Left hindlimb (tissue), 1 donor: ENCODE measurements around the gene ATPAF2.
"Not testable (repeated sequence)": the region's sequence is repeated elsewhere in the genome, so short reads cannot be mapped to it uniquely, and the experiment has no call there.

Experiments used
- DNase-seq: peaks from one replicate; pipeline ENCODE4 v3.0.0-alpha.2; 2018

ATPAF2 gene

DNA sequence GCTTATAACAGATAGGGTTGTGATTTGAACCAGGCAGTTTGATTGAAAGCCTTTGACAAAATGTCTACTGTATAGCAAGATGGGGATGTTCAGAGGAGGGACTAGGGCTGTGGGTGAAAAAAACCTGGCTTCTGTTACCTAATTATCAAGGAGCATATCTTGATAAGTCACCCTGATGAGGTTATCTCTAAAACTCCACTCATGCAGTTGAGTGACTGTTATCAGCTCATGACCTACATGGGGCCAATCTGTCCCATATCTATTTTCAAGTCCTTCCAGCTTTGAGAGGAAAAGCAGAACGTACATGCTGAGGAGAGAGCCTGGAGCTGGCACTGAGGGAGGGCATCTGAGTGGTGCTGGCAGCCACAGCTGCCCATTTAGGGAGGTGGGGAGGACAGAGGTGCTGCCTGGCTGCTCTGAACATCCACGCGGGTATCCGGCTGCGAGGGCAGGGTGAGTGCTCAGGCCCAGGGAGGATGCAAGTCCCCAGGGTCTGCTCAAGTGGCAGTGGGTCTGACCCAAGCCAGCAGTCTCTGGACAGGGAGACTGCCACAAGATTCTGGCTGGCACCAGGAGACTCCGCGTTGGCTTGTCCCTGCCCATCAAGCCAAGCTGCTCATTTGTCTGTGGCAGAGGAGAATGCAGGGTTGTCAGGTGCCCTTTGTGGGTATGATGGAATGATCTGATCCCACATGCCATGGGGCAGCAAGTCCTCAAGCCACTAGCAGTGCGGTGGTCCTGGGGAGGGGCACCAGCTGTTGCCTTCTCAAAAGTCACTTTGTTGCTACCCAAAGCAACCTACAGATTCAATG lies 29.2 kb downstream of the ATPAF2 start:
- no peak for DNase-seq

- DNase-seq, result no peak
These were observed 30.3 kb downstream of the ATPAF2 start for GRCh38 chr17:18008496-18009268.

- no peak for DNase-seq
These were observed 32.3 kb downstream of the ATPAF2 start for GRCh38 chr17:18006495-18007239.

GRCh38 chr17:18005496-18005895 lies 33.5 kb downstream of the ATPAF2 start:
- no peak for DNase-seq

GRCh38 chr17:18004884-18005305 lies 34.1 kb downstream of the ATPAF2 start:
- no peak for DNase-seq

- no peak for DNase-seq
These were observed 34.6 kb downstream of the ATPAF2 start for GRCh38 chr17:18004345-18004744.

DNA sequence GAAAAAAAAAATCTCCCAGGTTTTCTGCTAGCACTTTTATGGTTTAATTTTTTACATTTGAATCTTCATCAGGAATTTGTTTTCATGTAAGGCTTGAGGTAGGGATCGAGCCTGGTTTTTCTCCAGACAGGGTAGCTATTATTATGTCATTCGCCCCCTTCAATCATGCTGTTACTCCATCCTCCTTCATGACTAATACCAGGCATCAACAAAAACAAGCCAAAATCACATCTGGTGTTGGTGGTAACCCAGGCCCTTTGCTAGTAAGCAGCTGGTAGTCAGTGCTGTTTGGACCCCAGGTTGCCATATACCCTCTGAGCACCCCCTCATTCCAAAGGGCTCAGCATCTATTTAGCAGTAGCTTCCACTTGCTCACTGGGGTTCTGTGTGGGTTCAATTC lies 36.8 kb downstream of the ATPAF2 start:
- DNase-seq, result no peak

- DNase-seq, result no peak
These were observed 38.9 kb downstream of the ATPAF2 start for GRCh38 chr17:18000030-18000408.

DNA sequence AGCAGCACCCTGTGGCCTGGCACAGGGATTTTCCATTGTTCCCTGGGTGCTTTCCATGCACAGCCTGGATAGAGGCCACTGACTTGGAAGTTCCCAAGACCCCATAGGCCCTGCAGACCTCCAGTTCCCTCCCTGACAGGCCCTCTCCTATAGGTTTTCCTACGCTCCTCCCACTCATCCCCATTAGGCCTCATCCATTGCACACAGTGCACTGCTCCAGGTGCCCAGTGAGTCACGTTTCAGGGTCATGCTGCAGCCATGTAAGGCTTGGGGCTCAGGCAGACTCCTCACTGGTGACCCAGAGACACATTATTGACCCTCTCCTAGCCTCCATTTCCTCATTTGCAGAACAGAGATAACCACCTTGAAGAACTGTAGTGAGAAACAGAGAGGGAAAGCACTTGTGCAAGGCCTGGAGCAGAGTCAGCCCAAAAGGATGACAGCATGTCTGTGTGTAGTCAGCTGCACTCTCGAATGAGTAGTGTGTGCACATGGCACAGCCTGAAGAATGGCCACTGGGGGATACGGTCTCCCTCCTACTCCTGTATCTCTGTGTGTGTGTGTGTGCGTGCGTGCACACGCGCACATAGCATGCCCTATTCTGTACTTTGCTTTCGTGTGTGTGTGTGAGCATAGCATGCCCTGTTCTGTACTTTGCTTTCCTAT lies 39.5 kb downstream of the ATPAF2 start:
- DNase-seq, result no peak

DNA sequence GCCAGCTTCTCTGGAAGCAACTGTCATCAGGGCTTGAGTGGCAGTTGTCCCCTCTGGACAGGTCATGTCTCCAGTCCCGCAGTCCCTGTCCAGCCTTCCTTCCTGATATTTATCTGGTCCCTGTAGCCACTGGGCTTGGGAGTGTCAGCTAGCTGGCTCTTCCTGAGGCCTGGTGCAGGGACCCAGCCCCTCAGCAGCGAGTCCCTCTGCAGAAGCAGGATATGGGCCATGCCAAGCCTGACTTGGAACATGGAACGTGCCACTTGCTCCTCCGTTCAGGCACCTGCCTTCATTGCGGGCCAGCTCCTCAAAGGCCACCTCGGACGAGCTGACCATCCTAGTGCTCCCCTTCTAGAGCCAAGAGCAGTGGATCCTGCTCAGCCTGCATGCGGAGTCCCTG lies 40.0 kb downstream of the ATPAF2 start:
- no peak for DNase-seq

- not testable (repeated sequence) for DNase-seq
These were observed 43.1 kb downstream of the ATPAF2 start for GRCh38 chr17:17995887-17996286.

- DNase-seq, result no peak
These were observed 44.5 kb downstream of the ATPAF2 start for GRCh38 chr17:17994271-17995069.

GRCh38 chr17:17993852-17994251 lies 45.1 kb downstream of the ATPAF2 start:
- DNase-seq, result no peak

DNA sequence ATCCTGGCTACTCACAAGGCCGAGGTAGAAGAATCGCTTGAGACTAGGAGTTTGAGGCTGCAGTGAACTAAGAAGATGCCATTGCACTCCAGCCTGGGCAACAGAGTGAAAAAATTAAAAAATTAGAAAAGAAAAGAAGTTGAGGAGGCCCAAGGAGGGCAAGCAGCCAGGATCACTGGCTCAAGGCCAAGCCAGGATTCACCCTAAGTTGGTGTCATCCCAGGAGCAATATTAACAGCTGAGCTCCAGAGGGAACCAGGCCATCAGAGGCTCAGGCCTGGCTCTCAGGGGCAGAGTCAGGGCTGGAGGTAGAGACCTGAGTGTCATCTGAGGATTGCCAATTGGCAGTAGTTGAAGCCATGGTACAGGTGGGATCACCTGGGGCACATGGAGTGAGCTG lies 45.6 kb downstream of the ATPAF2 start:
- DNase-seq, result no peak

DNA sequence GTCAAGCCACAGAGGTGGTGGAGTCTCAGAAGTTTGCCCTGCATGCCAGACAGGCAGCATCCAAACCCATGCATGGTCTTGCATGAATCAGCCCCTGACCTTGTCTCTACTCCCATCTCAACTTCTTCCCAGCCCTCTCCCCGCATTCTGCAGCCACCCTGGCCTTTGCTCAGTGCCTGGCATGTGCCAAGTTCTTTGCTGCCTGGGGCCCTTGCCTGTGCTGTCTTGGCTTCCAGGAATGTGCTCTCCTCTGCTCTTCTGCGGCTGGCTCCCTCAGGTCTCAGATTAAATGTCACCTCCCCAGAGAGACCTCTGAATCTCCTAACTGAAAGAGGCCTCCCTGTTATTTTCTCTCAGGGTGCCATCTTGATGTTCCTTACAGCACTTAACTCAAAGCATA lies 48.7 kb downstream of the ATPAF2 start:
- no peak for DNase-seq

- DNase-seq, result no peak
These were observed 49.4 kb downstream of the ATPAF2 start for GRCh38 chr17:17989618-17990017.

DNA sequence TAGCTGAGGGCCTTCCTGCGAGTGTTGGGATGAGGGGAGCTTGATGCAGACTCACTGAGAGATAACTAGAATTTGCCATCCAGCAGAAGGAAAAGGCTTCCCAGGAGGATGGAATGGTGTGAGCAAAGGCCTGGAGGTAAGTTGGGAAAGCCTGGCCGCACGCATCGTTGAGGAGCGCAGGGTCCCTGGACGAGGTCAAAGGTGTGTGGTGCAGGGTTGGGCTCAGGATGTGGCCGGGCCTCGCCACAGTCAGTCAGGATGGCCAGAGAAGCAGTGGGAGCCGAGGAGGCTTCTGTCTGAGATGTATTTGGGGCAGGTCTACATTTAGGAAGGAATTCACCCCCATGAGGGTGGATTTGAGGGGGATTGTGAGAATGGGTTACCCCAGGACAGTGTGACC lies 49.9 kb downstream of the ATPAF2 start:
- DNase-seq, result no peak

- DNase-seq, result no peak
These were observed 50.5 kb downstream of the ATPAF2 start for GRCh38 chr17:17988427-17988945.

DNA sequence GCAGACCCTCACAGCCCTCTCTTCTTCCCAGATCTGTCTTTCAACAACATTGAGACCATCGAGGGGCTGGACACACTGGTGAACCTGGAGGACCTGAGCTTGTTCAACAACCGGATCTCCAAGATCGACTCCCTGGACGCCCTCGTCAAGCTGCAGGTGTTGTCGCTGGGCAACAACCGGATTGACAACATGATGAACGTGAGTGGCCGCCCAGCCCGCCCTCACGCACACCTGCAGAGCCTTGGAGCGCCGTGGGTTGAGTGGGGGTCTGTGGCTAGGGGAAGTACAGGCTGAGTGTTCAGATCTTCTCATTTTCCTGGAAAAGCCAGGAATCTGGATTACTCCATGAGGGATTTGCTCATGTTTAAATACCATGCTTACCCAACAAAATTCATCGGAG lies 51.1 kb downstream of the ATPAF2 start:
- DNase-seq, result no peak

DNA sequence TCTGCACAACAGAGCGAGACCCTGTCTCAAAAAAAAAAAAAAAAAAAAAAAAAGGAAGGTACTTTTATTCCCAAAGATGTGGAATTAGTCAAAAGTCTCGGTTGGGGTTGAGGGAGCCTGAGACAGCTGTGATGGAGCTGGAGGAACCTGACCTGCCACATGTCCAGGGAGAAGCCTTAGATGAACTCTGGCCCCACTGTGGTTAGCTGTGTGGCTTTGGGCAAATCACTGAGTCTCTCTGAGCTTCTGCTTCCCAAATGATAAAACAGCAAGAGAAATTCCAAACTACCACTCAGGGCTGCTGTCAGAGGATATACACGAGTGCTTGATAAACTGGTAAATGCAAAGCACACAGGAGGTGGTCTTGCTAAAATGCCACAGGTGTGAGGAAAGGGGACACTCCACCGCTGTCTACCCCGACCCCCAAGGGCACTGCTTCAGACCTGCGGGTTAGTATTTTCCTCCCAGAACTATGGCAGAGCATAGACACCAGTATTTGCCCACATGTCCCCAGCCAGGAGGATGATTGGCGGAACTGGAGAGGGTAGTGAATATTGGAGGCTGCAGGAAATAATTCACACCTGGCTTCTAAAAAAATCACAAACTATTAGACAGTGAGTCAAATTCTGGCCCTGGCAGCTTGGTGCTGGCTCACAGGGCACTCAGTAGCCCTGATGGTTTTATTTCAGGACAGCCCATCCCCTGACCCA lies 51.6 kb downstream of the ATPAF2 start:
- DNase-seq, result no peak

DNA sequence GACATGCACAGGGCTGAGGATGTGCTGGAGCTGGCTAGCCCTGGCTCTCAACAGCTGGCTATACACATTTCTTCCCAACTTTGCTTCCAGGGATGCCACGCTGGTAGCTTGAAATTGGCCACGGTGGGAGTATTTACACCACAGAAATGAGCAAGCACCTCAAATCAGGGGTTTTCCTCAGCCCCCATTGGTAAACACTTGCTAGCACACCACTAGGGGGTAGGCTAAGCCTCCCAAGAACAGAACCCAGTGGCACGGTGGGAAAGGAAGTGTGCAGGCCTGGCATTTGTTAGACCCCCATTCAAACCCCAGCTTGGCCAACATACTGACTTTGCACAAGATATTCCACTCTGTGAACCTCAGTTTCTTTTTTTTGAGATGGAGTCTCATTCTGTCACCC lies 53.4 kb downstream of the ATPAF2 start:
- DNase-seq, result no peak
